Heart right ventricle (tissue), 16 donors: ENCODE results near the gene PSENEN. TPM values are rescaled to one million over a fixed set of nuclear protein-coding genes. Genes with fewer than 3 reads are reported as not detected.

ENCODE experiments used
- ATAC-seq, 8 donors: fragments of 200-7000 bp; cut with Tn5 transposase; one replicate each; pipeline ENCODE4 v1.9.1; 2020; ENCODE audit warnings: mild to moderate bottlenecking in 8 of 8, moderate library complexity in 8 of 8, moderate number of reproducible peaks in 1 of 8
- DNase-seq, 2 donors: peaks; one replicate each; pipeline ENCODE4 v3.0.0-alpha.2; 2020
- H3K27ac ChIP-seq, 10 donors: fragments of 200-600 bp; sonication (generic) in 2 of 10; one replicate each; pipeline versions ENCODE4 v1.5.0 to v1.8.0; 2020 to 2022; ENCODE audit warnings: mild to moderate bottlenecking in 3 of 10
- H3K27me3 ChIP-seq, 7 donors: fragments of 200-600 bp; one replicate each; pipeline ENCODE4 v1.8.0; 2021 to 2022; ENCODE audit warnings: mild to moderate bottlenecking in 2 of 7
- H3K36me3 ChIP-seq, 9 donors: fragments of 200-600 bp; sonication (generic) in 1 of 9; one replicate each; pipeline versions ENCODE4 v1.5.0 to v1.8.0; 2020 to 2022; ENCODE audit warnings: mild to moderate bottlenecking in 2 of 9
- H3K4me1 ChIP-seq, 9 donors: fragments of 200-600 bp; sonication (generic) in 1 of 9; one replicate each; pipeline versions ENCODE4 v1.5.0 to v1.8.0; 2020 to 2022; ENCODE audit warnings: mild to moderate bottlenecking in 4 of 9
- H3K4me3 ChIP-seq, 10 donors: fragments of 200-600 bp; sonication (generic) in 2 of 10; one replicate each; pipeline versions ENCODE4 v1.5.0 to v1.8.0; 2020 to 2022; ENCODE audit warnings: mild to moderate bottlenecking in 7 of 10, moderate library complexity in 2 of 10
- H3K9me3 ChIP-seq, 11 donors: fragments of 200-600 bp in 10 of 11; sonication (generic) in 2 of 11; one replicate each; pipeline versions ENCODE4 v1.5.0 to v1.8.0; 2013 to 2022; ENCODE audit warnings: mild to moderate bottlenecking in 2 of 11, control low read depth in 1 of 11, moderate library complexity in 1 of 11
- CTCF ChIP-seq, 9 donors: fragments of 200-600 bp; sonication (generic) in 2 of 9; IDR thresholded peaks; one replicate each; pipeline versions ENCODE4 v1.5.0 to v1.8.0; 2021 to 2022; ENCODE audit warnings: antibody characterized with exemption in 9 of 9, mild to moderate bottlenecking in 5 of 9, moderate library complexity in 1 of 9
- WGBS, 2 donors: extraction: QIAGEN DNeasy Blood & Tissue Kit; methylation state at CpG; one replicate each; pipeline ENCODE4 v1.1.7; 2013; ENCODE audit warnings: inconsistent platforms in 1 of 2; 5-methylcytosine and 5-hydroxymethylcytosine counted together
- intact Hi-C, 10 donors: fragments of 100-400 bp; cut with DNase I; formaldehyde crosslinking; loops; one replicate each; pipeline versions ENCODE4 v1.11.1 to v1.14.2; 2022
- polyA plus RNA-seq, 2 donors: library from polyadenylated mRNA; stranded (reverse); fragments of 200-250 nt; gene quantifications; one replicate each; pipeline ENCODE4 v1.2.3, GENCODE V29; 2013
- total RNA-seq, 10 donors: library from RNA; stranded (reverse); fragmentation: NEBNext Ultra II Directional in 3 of 10; extraction: Animal tissue kit (Norgen Biotek cat#: 25700) in 3 of 10; gene quantifications; one replicate each; pipeline versions ENCODE4 v1.2.1 to v1.2.4, GENCODE V29; 2021 to 2023
- donor health status: Arrhythmogenic right ventricular cardiomyopathy.
- donor health status: ischemic (EF 13 %, LVEDD 7.1; RV severe dilation, severe dysfunction).
- donor health status: healthy with polysubstance abuse.
- donor health status: DM: no; HTN: yes; CAD: no.
- donor health status: DM: no; HTN: no; CAD: no.
- donor health status: ischemic (EF 25% LVEDD 6.9; RV normal size, moderate dysfunction).
- donor health status: ischemic (EF 25% LVEDD 5.7; RV mildly dilated, moderate dysfunction).
- donor health status: healthy.
- donor health status: DM: yes; HTN: yes; CAD: no.
- donor health status: Ischemic cardiomyopathy.
- donor health status: ischemic (EF 35%, LVEDD 5.7; RV mildly dilated, moderate dysfunction).
- donor health status: nonischemic (EF 11% LVEDD 7.7; RV severe dilation, severe dysfunction).
- donor health status: DM: yes; HTN: yes; CAD: no.
- donor health status: PGD.
- donor health status: ischemic (EF 29% LVEDD 5.4; RV normal size, mild dysfunction).
- donor health status: nonischemic (EF 23%, LVEDD 6.1; RV moderate dilation, normal function).

Gene PSENEN
- total and polyA plus RNA-seq, 12 donors: 34.8 to 149 (median 47.2) TPM

- no peak for DNase-seq
- H3K27ac ChIP-seq: no peak overlapping the region
Observed at GRCh38 chr19:35780058-35780457, 34.6 kb downstream of the PSENEN start.

GRCh38 chr19:35780717-35781116 is 35.3 kb downstream of the PSENEN start:
- Histone ChIP-seq H3K27ac (no peak overlapping the region), H3K4me3 (no peak overlapping the region), H3K4me1 (peaks cover 0 to 8% (median 0%) of the 10 kb centered on the region in 9 donors), H3K27me3 (no peaks in the 10 kb centered on the region), H3K9me3 (no peaks in the 10 kb centered on the region), H3K36me3 (peaks cover 0 to 67% (median 0%) of the 10 kb centered on the region in 9 donors)
- DNase-seq: no peak
- no peak for ATAC-seq
- intact Hi-C loops: no loop called here
- 97 to 98% methylated on average over 20 of the region's 20 CpGs for WGBS, 2 donors
- TF ChIP-seq CTCF (IDR thresholded peaks at IDR 0.05): no peak

More at GRCh38 chr19:35780058-35780457, 34.6 kb downstream of the PSENEN start:
- H3K9me3 ChIP-seq: no peaks in the 10 kb centered on the region
- H3K4me1 ChIP-seq: peaks cover 0 to 8% (median under 1%) of the 10 kb centered on the region in 9 donors
- no peak for ATAC-seq
- H3K36me3 ChIP-seq: peaks cover 0 to 63% (median 0%) of the 10 kb centered on the region in 9 donors
- no peak overlapping the region for H3K4me3 ChIP-seq
- H3K27me3 ChIP-seq: no peaks in the 10 kb centered on the region
- WGBS, 2 donors: 93 to 95% methylated on average over 16 of the region's 16 CpGs
- TF ChIP-seq CTCF (IDR thresholded peaks at IDR 0.05): no peak
- intact Hi-C loops: no loop called here

GRCh38 chr19:35781650-35782049 is 36.2 kb downstream of the PSENEN start:
- 78 to 84% methylated on average over 7 to 9 of the region's 9 CpGs for WGBS, 2 donors
- no peak overlapping the region for H3K4me3 ChIP-seq
- TF ChIP-seq CTCF (IDR thresholded peaks at IDR 0.05): no peak
- DNase-seq (no peak), ATAC-seq (no peak)
- no peaks in the 10 kb centered on the region for H3K4me1 ChIP-seq
- intact Hi-C loops: no loop called here
- no peaks in the 10 kb centered on the region for H3K9me3 ChIP-seq
- no peak overlapping the region for H3K27ac ChIP-seq
- H3K36me3 ChIP-seq: peaks cover 0 to 71% (median 0%) of the 10 kb centered on the region in 9 donors
- H3K27me3 ChIP-seq: no peaks in the 10 kb centered on the region

- no peak for DNase-seq
- H3K9me3 ChIP-seq: no peaks in the 10 kb centered on the region
- WGBS, 2 donors: 97 to 98% methylated on average over 12 of the region's 12 CpGs
- H3K27me3 ChIP-seq: no peaks in the 10 kb centered on the region
- no peak for ATAC-seq
- no peaks in the 10 kb centered on the region for H3K4me1 ChIP-seq
- intact Hi-C loops: no loop called here
- H3K4me3 ChIP-seq: no peak overlapping the region
- no peak overlapping the region for H3K27ac ChIP-seq
- TF ChIP-seq CTCF (IDR thresholded peaks at IDR 0.05): no peak
- H3K36me3 ChIP-seq: peaks cover 0 to 69% (median 0%) of the 10 kb centered on the region in 9 donors
Observed at GRCh38 chr19:35782589-35782988, 37.1 kb downstream of the PSENEN start.
